ENCODE measurements around the gene NXPH3. TPM values are rescaled to one million over a fixed set of nuclear protein-coding genes. Genes with fewer than 3 reads are reported as not detected.

The NXPH3 gene
- total RNA-seq, 4 donors from 2014 or later: 1.0 to 5.1 (median 1.2) TPM

GRCh38 chr17:49570540-49571242, 5.0 kb upstream of the NXPH3 start:
- no peak for TF ChIP-seq POLR2A (IDR thresholded peaks at IDR 0.05)
- TF ChIP-seq, protein P1, sequence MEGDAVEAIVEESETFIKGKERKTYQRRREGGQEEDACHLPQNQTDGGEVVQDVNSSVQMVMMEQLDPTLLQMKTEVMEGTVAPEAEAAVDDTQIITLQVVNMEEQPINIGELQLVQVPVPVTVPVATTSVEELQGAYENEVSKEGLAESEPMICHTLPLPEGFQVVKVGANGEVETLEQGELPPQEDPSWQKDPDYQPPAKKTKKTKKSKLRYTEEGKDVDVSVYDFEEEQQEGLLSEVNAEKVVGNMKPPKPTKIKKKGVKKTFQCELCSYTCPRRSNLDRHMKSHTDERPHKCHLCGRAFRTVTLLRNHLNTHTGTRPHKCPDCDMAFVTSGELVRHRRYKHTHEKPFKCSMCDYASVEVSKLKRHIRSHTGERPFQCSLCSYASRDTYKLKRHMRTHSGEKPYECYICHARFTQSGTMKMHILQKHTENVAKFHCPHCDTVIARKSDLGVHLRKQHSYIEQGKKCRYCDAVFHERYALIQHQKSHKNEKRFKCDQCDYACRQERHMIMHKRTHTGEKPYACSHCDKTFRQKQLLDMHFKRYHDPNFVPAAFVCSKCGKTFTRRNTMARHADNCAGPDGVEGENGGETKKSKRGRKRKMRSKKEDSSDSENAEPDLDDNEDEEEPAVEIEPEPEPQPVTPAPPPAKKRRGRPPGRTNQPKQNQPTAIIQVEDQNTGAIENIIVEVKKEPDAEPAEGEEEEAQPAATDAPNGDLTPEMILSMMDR (IDR thresholded peaks at IDR 0.05): no peak
- H3K27me3 ChIP-seq: no peaks in the 10 kb centered on the region
- no peak overlapping the region for H3K4me3 ChIP-seq (replicated peaks in 1 of 3)
- H3K9me3 ChIP-seq: no peaks in the 10 kb centered on the region
- no peaks in the 10 kb centered on the region for H3K36me3 ChIP-seq
- 68 to 69% methylated on average over 4 to 9 of the region's 11 CpGs for WGBS, 2 donors
- intact Hi-C loops (cut with DNase I): loop anchor here (2.0 to 5.0 kb wide), 2 partner anchors 122 to 212 kb away; no protein-coding TSS in a partner anchor
- peak overlapping the region in 1 of 3 donors; percentile 47 for H3K27ac ChIP-seq
- H3K4me1 ChIP-seq: peaks cover 12 to 40% of the 10 kb centered on the region in 2 donors
- DNase-seq: no peak

- intact Hi-C loops (cut with DNase I): loop anchor here (2.0 to 5.0 kb wide), 2 partner anchors 122 to 211 kb away; no protein-coding TSS in a partner anchor
- H3K4me3 ChIP-seq (replicated peaks in 1 of 3): no peak overlapping the region
- H3K4me1 ChIP-seq: peaks cover 8 to 34% of the 10 kb centered on the region in 2 donors
- 61 to 67% methylated on average over 6 of the region's 6 CpGs for WGBS, 2 donors
- DNase-seq: no peak
- no peak overlapping the region for H3K27ac ChIP-seq
- H3K9me3 ChIP-seq: no peaks in the 10 kb centered on the region
- TF ChIP-seq POLR2A (IDR thresholded peaks at IDR 0.05): no peak
- TF ChIP-seq, protein P1 (IDR thresholded peaks at IDR 0.05): no peak
- no peaks in the 10 kb centered on the region for H3K27me3 ChIP-seq
- H3K36me3 ChIP-seq: no peaks in the 10 kb centered on the region
These were observed 4.4 kb upstream of the NXPH3 start for GRCh38 chr17:49571283-49571682.

- WGBS, 2 donors: 56 to 61% methylated on average over 4 of the region's 4 CpGs
- H3K9me3 ChIP-seq: no peaks in the 10 kb centered on the region
- H3K4me1 ChIP-seq: peaks cover 6 to 32% of the 10 kb centered on the region in 2 donors
These were observed 3.9 kb upstream of the NXPH3 start for GRCh38 chr17:49571764-49572163.

DNA sequence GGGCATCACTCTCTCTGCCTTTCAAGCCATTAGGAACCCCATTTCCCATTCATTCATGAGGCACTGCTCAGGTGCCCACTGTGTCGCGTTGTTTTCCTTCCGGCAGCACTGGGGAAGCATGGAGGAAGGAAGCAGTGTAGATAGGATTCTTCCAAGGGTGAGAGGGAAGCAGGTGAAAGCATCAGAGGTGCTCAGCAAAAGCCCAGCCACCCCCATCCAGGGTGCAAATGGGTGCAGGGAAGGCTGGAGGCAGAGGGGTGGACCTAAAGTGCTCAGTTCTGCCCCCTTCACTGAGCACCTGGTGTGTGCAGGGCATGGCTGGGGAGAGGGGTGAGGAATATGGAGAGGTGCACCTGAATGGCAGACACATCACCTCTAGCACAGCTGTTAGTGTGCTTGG, 3.4 kb upstream of the NXPH3 start:
- no peak overlapping the region for H3K27ac ChIP-seq
- H3K9me3 ChIP-seq: no peaks in the 10 kb centered on the region
- H3K36me3 ChIP-seq: no peaks in the 10 kb centered on the region
- no peak for DNase-seq
- H3K4me1 ChIP-seq: peaks cover 8 to 34% of the 10 kb centered on the region in 2 donors
- no peak for TF ChIP-seq POLR2A (IDR thresholded peaks at IDR 0.05)
- TF ChIP-seq, protein P1 (IDR thresholded peaks at IDR 0.05): no peak
- intact Hi-C loops (cut with DNase I): loop anchor here (5.0 kb wide), 1 partner anchor 210 kb away; no protein-coding TSS in a partner anchor
- H3K27me3 ChIP-seq: no peaks in the 10 kb centered on the region
- 44 to 76% methylated on average over 3 of the region's 3 CpGs for WGBS, 2 donors
- no peak overlapping the region for H3K4me3 ChIP-seq (replicated peaks in 1 of 3)

More at GRCh38 chr17:49571764-49572163, 3.9 kb upstream of the NXPH3 start:
- Histone ChIP-seq H3K27me3 (no peaks in the 10 kb centered on the region), H3K4me3 (replicated peaks in 1 of 3) (no peak overlapping the region), H3K27ac (no peak overlapping the region), H3K36me3 (no peaks in the 10 kb centered on the region)
- intact Hi-C loops (cut with DNase I): loop anchor here (2.0 to 5.0 kb wide), 2 partner anchors 121 to 211 kb away; no protein-coding TSS in a partner anchor
- no peak for DNase-seq
- TF ChIP-seq, protein P1 (IDR thresholded peaks at IDR 0.05): no peak
- TF ChIP-seq POLR2A (IDR thresholded peaks at IDR 0.05): no peak

- Histone ChIP-seq H3K36me3 (no peaks in the 10 kb centered on the region), H3K9me3 (no peaks in the 10 kb centered on the region), H3K27ac (no peak overlapping the region), H3K27me3 (no peaks in the 10 kb centered on the region), H3K4me3 (replicated peaks in 1 of 3) (no peak overlapping the region), H3K4me1 (peaks cover 9 to 37% of the 10 kb centered on the region in 2 donors)
- DNase-seq: no peak
- no peak for TF ChIP-seq POLR2A (IDR thresholded peaks at IDR 0.05)
- TF ChIP-seq, protein P1 (IDR thresholded peaks at IDR 0.05): no peak
- 74 to 82% methylated on average over 6 of the region's 6 CpGs for WGBS, 2 donors
- intact Hi-C loops (cut with DNase I): loop anchor here (5.0 kb wide), 1 partner anchor 209 kb away; no protein-coding TSS in a partner anchor
These were observed 2.8 kb upstream of the NXPH3 start for GRCh38 chr17:49572806-49573420.

Measured in thyroid gland (tissue), 4 donors.